ENCODE results near the gene TUBA4A.
A peak's percentile ranks its signal among the peaks of the same experiment; 100 is the strongest.

Gene TUBA4A

DNA sequence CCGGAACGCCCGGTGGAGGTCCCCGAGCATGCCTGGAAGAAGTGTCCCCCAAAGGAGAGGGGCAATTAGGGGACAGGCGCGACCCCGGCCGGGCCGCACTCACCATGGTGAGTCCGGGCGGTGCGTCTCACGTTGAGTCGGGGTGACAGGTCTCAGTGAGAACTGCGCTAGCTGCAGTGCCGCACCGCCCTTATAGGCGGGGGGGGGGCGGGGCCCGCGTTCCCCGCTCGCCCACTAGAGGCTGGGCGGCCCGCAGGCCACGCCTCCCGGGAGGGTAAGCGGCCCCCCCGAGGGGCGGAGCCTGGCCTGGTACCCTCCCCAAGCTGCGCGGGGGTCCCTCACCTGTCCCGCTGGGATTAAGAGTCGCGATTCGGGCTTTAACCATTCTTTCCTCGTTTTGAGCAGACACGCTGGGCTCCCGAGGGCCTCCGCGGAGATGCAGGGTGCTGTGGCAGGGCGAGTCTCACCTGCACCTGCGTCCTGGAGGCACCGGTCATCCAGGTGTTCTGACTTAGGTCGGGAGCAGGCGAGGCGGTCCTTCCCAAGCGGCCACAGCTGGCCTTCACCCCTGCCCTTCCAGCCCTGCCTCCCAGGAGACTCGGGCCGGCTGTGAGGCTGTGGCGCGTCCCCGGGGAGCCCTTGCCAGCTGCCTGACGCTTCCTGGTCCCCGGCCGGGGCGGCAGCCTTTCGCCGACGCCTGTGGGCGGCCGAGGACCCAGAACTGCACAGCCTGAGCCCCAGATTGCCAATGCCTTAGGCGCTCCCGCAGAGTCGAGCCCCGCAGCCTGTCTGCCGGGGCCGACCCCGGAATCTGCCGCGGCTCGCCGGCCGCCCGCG is at the start of gene TUBA4A:
TSS of gene TUBA4A (minus strand) at position 166 of the 837 bp plus-strand sequence. CDS start at position 106, 60 bp downstream.
- DNase-seq, result peak in 56 of 58 donors; percentile 26 to 93 (median 75)

DNA sequence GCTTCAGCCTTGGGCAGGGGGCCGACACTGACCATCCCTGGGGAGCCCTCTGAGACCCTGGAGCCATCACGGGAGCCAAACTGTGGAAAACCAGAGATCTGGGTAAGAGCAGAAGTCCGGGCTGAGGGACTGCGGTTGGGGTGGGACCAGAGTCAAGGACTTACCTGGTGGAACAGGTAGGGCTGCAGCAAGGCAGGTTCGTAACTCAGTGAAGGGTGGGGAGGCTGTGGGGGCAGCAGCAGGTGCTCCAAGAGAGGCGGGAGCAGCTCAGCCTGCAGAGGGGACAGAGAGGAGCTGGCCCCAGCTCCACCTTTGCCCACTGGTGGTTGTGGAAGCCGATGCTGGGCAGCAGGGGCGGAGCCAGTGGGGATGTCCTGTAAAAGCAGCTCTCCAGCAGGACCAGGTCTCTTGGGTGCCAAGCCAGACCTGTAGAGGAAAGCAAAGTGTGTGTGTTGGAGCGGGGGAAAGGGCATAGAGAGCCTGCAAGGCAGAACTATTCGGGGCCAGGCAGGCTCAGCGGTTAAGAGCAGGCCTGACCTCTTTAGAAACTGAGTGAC is 48.8 kb upstream of the TUBA4A start:
- DNase-seq, result no peak

DNA sequence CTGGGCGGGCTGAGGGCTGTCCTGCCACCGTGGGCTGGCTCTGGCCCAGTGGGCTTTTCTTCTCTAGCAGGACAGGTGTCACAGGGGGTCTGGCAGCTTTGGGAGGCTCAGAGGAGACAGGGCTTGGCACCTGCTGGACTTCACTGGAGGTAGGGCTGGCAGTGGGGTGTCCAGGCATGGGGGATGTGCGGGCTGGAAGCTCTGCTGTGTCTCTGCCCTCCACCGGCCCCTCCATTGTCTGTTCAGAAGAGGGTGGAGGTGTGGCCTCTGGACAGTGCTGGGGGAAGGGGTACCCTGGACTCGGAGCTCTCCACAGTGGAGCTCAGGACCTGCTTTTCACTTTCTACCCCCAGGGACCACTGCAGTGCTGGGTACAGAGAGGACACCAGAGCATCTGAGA is 46.3 kb upstream of the TUBA4A start:
- DNase-seq, result no peak

- no peak for DNase-seq
Measured at GRCh38 chr2:219299372-219299760, 45.6 kb upstream of the TUBA4A start.

DNA sequence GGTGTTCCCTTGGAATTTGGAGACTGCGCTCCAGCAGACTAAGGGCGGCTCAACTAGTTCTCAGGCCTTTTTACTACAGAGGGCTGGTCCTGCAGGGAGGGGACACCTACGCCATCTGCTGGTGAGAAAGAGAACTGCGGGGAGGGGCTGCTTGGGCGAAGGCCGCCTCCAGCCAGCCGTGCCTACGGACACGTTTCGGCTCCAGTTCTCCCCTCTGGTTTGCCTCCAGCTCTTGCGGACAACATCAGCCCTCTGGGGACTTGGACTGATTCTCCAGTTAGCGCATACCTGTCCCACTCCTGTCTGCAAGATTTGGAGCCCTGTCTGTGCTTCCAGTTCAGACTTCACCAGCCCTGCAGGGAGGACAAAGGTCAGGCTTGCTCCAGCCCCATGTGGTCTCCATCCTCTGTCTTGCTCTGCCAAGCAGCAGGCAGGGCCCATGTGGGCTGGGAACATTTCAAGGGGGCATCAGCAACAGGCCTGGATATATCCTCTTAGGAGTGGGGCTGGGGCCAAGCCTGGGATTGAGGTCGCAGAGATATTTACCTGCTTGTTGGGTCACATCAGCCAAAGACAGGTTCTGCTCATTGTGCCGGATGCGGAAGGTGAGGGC is 45.1 kb upstream of the TUBA4A start:
- peak in 54 of 58 donors; percentile 30 to 92 (median 76) for DNase-seq

DNA sequence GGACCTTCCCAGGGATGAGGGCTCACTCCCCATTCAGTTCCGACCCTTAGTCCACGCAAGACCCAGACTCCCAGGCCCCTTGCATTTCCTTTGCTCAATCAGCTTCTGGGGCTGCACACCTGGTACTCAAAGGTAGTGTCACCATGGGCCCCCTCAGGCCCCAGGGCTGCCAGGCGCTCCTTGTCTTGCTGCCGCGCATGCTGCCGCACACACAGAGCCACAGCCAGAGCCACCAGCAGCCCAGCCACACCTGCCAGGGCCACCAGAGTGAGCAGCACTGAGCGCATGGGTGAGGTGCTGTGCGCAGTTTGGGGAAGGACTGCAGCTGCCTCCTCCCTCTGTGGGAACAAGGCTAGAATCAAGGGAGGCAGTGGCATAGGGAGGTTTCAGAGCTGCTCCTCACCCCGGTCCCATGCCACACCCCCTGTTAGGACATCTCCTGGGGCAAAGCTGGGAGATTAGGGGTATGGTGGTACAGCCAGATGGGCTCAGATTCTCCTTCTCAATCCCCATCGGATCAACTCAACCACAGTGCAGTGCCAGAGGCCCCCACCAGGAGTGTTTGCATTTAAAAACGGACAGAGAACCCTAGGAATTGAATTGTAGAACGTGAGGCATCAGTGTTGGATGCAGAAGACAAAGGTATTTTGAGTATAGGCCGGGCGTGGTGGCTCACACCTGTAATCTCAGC is 44.2 kb upstream of the TUBA4A start:
- no peak for DNase-seq

GRCh38 chr2:219296631-219297391 is 43.1 kb upstream of the TUBA4A start:
- DNase-seq, result no peak

DNA sequence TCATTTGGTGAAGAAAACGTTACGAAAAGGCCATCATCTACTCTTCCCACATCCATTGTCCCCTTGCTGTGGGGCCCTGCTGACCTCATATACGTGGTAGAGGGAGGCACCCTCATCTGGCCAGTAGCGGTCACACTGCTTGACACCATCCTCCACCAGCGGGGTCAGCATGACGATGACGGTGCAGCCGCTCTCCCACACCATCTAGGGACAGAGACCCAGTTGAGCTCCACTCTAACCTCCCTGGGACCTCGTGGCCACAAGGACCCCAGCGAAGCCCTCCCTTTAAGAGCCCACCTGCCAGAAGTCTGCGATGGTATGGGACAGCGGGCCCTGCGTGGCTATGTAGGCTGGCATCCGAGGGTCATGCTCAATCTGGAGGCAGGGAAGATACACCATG is 42.4 kb upstream of the TUBA4A start:
- no peak for DNase-seq

GRCh38 chr2:219294356-219295351 is 40.9 kb upstream of the TUBA4A start:
- DNase-seq, result peak in 53 of 58 donors; percentile 29 to 84 (median 70)

GRCh38 chr2:219293736-219294231 is 40.1 kb upstream of the TUBA4A start:
- no peak for DNase-seq

- no peak for DNase-seq
Measured at GRCh38 chr2:219292616-219293015, 38.9 kb upstream of the TUBA4A start.

GRCh38 chr2:219291910-219292490 is 38.3 kb upstream of the TUBA4A start:
- no peak for DNase-seq

DNA sequence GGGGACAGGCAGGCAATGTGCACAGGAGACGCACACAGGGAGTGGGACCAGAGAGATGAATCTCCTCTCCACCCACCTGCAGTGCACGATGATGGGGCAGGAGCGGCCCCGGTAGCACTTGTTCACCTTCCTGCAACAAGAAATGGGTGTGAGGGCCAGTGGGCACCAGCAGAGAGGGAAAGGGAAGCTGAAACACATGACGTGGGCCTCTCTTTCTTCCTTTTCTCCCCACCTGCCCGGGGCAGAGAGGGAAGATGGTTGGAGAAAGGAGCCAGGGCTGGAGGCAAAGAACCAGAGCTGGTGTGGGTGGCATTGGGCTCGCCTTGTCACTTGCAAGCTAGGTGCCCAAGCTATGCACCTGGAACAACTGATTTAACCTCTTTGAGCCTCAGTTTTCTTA is 37.7 kb upstream of the TUBA4A start:
- no peak for DNase-seq

GRCh38 chr2:219290381-219291171 is 36.9 kb upstream of the TUBA4A start:
- DNase-seq, result no peak

DNA sequence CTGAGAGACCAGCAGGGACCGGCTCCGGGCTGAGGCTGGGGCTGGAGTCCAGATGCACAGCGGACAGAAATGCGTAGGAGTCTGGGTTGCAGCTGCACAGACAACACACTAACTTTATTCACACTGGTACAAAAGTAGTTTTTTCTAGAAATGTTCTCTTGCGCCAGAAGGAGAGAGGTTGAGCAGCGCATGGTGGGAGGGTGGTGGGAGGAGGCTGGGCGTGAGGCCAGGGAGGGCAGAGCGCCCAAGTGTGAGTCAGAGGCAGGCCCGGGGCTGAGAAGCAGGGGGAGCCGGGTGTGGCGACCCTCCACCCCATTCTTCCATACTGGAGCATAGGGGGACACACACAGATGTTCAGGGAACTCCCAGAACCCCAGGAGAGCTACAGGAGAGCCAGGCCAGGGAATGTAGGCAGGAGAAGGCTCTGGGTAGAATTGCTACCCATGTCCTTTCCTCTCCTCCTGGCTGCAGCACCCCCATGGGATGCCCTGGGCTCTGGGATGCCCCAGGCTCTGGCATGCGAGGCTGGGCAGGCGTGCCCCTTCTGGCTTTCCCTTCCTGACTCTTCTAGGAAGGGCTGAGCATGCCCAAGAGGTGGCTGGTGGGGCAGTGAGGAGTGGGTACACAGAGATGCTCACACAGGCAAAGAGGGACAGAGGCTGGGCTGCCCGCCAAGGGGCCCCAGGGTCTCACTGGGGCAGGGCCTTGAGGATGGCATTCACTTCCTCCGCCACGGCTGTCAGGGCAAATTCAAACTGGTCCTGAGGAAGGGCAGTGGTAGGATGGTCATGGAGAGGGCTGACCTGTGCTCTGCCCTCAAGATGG is 36.0 kb upstream of the TUBA4A start:
- DNase-seq, result peak in 55 of 58 donors; percentile 27 to 97 (median 80)

DNA sequence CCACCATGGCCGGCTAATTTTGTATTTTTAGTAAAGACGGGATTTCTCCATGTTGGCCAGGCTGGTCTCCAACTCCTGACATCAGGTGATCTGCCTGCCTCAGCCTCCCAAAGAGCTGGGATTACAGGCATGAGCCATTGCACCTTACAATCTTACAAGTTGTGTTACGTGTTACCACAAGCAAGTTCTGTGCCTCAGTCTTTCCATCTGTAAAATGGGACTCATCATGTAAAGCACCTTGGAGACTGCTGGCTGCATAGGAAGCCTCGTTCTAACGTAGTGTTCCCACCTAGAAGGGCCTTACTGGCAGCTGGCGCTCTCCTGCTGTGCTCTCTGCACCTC is 35.4 kb upstream of the TUBA4A start:
- DNase-seq, result no peak

- DNase-seq, result no peak
Measured at GRCh38 chr2:219287580-219288265, 34.0 kb upstream of the TUBA4A start.

Measured in anterior cingulate cortex (tissue), 58 donors.